IgD-negative memory B cell (primary cell): ENCODE measurements around the gene COPE. TPM values are rescaled to one million over a fixed set of nuclear protein-coding genes. Genes with fewer than 3 reads are reported as not detected.
"Not testable (repeated sequence)": the region's sequence is repeated elsewhere in the genome, so short reads cannot be mapped to it uniquely, and the experiment has no call there.

Experiments
- H3K27ac Mint-ChIP-seq, 3 donors: one replicate each; pipeline ENCODE4 v1.8.0; 2020 to 2022; ENCODE audit warnings: mild to moderate bottlenecking in 3 of 3, mixed read lengths in 3 of 3, moderate library complexity in 1 of 3
- H3K27me3 Mint-ChIP-seq: one replicate; pipeline ENCODE4 v1.8.0; 2021; ENCODE audit warnings: mixed read lengths
- H3K36me3 Mint-ChIP-seq: one replicate; pipeline ENCODE4 v1.8.0; 2020; ENCODE audit warnings: mild to moderate bottlenecking, mixed read lengths
- H3K4me1 Mint-ChIP-seq, 3 donors: one replicate each; pipeline ENCODE4 v1.8.0; 2020 to 2022; ENCODE audit warnings: mixed read lengths in 3 of 3, mild to moderate bottlenecking in 1 of 3
- H3K4me3 Mint-ChIP-seq, 4 donors: one replicate each; pipeline ENCODE4 v1.8.0; 2020 to 2022; ENCODE audit warnings: mild to moderate bottlenecking in 4 of 4, mixed read lengths in 4 of 4, moderate library complexity in 3 of 4
- H3K9me3 Mint-ChIP-seq, 3 donors: one replicate each; pipeline ENCODE4 v1.8.0; 2020 to 2021; ENCODE audit warnings: mixed read lengths in 3 of 3, mild to moderate bottlenecking in 1 of 3
- polyA plus RNA-seq: library from polyadenylated mRNA; unstranded; fragments of 300-500 nt; fragmentation: Illumina TruSeq; gene quantifications from one replicate; pipeline ENCODE4 v1.2.3, GENCODE V29; 2021

COPE gene
- polyA plus RNA-seq, 1 donor from 2014 or later: 295 TPM

GRCh38 chr19:18906605-18907519 lies 12.3 kb downstream of the COPE start:
- Mint-ChIP-seq H3K4me3 (no peak overlapping the region), H3K27me3 (no peaks in the 10 kb centered on the region), H3K27ac (no peak overlapping the region), H3K4me1 (peaks cover 0 to 2% (median 0%) of the 10 kb centered on the region in 3 donors), H3K36me3 (peaks cover 2% of the 10 kb centered on the region), H3K9me3 (no peaks in the 10 kb centered on the region)

- peaks cover 5% of the 10 kb centered on the region for H3K36me3 Mint-ChIP-seq
- H3K27me3 Mint-ChIP-seq: no peaks in the 10 kb centered on the region
- no peak overlapping the region for H3K4me3 Mint-ChIP-seq
- peaks cover 0 to 4% (median 0%) of the 10 kb centered on the region in 3 donors for H3K4me1 Mint-ChIP-seq
- H3K9me3 Mint-ChIP-seq: no peaks in the 10 kb centered on the region
- H3K27ac Mint-ChIP-seq: peak overlapping the region in 1 of 3 donors; percentile 14
These were observed 13.5 kb downstream of the COPE start for GRCh38 chr19:18905513-18906236.

DNA sequence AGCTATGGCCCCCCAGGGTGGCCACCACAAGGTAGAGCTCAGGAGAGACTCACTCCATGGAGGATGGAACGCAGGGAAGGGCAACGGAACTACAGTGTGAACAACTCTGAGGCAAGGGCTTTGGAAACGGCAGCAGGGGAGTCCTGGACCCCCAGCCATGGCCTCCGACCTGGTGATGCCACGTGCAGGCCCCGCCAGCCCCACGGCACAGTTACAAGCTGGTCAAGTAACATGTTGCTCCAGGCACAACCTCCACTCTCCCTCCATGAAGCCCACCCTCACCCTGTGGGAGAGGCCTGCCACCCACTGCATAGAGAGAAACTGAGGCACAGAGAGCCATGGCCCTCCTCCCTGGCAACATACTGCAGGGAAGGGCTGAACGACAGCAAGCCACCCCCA lies 14.1 kb downstream of the COPE start:
- Mint-ChIP-seq H3K27me3 (no peaks in the 10 kb centered on the region), H3K4me1 (peaks cover 0 to 4% (median 0%) of the 10 kb centered on the region in 3 donors), H3K27ac (peak overlapping the region in 1 of 3 donors; percentile 14), H3K9me3 (no peaks in the 10 kb centered on the region), H3K4me3 (no peak overlapping the region), H3K36me3 (peaks cover 6% of the 10 kb centered on the region)

DNA sequence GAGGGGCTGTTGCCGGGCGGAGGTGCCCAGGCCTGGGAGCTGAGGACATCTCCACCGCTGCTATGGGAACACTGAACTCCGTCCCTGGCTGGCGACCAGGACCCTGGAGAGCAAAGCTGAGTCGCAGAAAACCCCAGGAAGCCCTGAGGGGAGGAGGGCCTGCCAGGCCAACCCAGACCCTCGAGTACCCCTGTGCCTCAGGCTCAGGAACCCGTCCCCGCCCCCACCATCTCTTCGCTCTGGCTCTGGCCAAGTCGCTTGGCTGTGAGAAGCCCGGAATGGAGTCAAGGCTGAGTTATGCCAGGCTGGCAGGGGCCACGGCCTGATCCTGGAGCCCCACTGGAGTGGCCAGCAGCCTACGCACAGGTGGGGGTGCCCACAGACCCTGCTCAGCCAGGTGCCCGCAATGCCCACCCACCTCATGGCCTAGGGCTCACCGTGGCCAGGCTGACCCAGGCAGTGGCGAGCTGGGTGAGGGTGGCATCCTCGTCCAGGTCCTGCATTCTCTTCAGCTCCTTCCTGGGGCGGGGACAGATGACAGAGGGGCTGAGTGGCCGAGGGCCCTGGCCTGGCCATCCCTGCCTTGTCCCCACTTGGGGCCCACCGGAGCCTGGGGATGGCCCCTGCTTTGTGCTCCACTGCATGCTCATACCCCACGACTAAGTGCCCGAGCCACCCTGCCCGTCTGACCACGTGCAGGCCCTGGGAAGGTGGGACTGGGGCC lies 14.7 kb downstream of the COPE start:
- Mint-ChIP-seq H3K36me3 (peaks cover 7% of the 10 kb centered on the region), H3K27me3 (no peaks in the 10 kb centered on the region), H3K9me3 (no peaks in the 10 kb centered on the region), H3K27ac (no peak overlapping the region), H3K4me3 (no peak overlapping the region), H3K4me1 (peaks cover 0 to 4% (median 0%) of the 10 kb centered on the region in 3 donors)

- H3K4me3 Mint-ChIP-seq: no peak overlapping the region
- peaks cover 0 to 4% (median 0%) of the 10 kb centered on the region in 3 donors for H3K4me1 Mint-ChIP-seq
- H3K27me3 Mint-ChIP-seq: no peaks in the 10 kb centered on the region
- H3K27ac Mint-ChIP-seq: no peak overlapping the region
- no peaks in the 10 kb centered on the region for H3K9me3 Mint-ChIP-seq
- H3K36me3 Mint-ChIP-seq: peaks cover 7% of the 10 kb centered on the region
These were observed 15.8 kb downstream of the COPE start for GRCh38 chr19:18903156-18904037.

- H3K4me3 Mint-ChIP-seq, H3K27ac Mint-ChIP-seq, H3K4me1 Mint-ChIP-seq, H3K9me3 Mint-ChIP-seq, H3K27me3 Mint-ChIP-seq, H3K36me3 Mint-ChIP-seq: not testable (repeated sequence)
These were observed 16.7 kb downstream of the COPE start for GRCh38 chr19:18902519-18902918.

DNA sequence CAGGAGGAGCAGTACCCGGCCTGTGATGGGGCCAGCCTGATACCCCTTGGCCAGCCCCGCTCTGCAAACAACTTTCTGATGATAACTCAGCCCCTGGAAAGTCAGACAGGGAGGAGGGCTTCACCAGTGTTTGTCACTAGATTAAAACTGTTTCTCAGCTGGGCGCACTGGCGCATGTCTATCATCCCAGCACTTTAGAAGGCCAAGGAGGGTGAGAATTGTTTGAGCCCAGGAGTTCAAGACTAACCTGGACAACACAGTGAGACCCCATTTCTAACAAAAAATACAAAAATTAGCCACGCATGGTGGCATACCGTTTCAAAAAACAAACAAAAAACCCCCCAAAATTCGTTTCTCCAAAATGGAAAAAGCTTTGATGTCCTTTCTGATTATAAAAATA lies 17.7 kb downstream of the COPE start:
- Mint-ChIP-seq H3K4me1 (peaks cover 0 to 6% (median under 1%) of the 10 kb centered on the region in 3 donors), H3K27me3 (peaks cover 12% of the 10 kb centered on the region), H3K36me3 (peaks cover 7% of the 10 kb centered on the region), H3K27ac (no peak overlapping the region), H3K9me3 (no peaks in the 10 kb centered on the region), H3K4me3 (no peak overlapping the region)

DNA sequence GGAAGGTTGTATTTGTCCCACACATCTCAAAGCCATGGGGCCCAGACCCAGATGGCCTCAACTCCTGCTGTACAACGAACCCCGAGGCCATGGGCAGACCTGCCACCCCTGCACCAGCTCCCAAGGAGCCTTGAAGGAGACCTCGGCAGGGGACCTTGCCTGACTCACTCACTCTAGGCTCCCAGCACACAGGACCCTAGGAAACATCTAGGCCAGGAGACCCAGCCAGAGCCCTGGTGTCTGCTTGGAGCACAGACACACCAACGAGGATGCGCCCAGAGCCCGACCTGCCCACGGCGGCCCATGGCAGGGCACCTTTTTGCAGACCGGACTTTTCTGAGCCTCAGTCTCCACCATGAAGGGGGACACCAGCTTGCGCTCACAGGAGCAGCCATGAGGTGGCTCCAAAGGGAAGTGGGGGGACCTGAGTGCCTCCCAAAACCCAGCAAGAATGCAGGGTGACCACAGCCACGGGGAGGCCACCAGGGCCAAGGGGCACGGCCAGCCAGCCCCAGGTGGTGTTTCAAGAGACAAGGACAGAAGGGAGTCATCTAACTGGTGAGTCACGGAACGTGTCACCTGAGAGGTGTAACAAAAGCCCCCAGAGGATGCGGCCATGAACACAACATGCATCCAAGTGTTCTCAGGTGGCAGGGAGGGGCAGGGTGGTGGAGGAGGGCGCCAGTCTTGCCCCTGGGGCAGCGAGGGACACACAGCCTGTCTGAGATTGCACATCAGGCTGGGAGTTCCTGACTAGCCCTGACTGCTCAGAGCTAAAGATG lies 18.3 kb downstream of the COPE start:
- Mint-ChIP-seq H3K36me3 (peaks cover 8% of the 10 kb centered on the region), H3K4me3 (no peak overlapping the region), H3K4me1 (peaks cover 0 to 7% (median 2%) of the 10 kb centered on the region in 3 donors), H3K27ac (peak overlapping the region in 1 of 3 donors; percentile 39), H3K27me3 (peaks cover 13% of the 10 kb centered on the region), H3K9me3 (no peaks in the 10 kb centered on the region)

- Mint-ChIP-seq H3K36me3 (peaks cover 7% of the 10 kb centered on the region), H3K4me3 (no peak overlapping the region), H3K9me3 (no peaks in the 10 kb centered on the region), H3K27ac (peak overlapping the region in 1 of 3 donors; percentile 39), H3K4me1 (peaks cover 0 to 9% (median 2%) of the 10 kb centered on the region in 3 donors), H3K27me3 (peaks cover 13% of the 10 kb centered on the region)
These were observed 19.3 kb downstream of the COPE start for GRCh38 chr19:18899624-18900560.

GRCh38 chr19:18898607-18899408 lies 20.4 kb downstream of the COPE start:
- H3K4me3 Mint-ChIP-seq: no peak overlapping the region
- peaks cover 7% of the 10 kb centered on the region for H3K36me3 Mint-ChIP-seq
- H3K27ac Mint-ChIP-seq: no peak overlapping the region
- peaks cover 0 to 8% (median 2%) of the 10 kb centered on the region in 3 donors for H3K4me1 Mint-ChIP-seq
- H3K9me3 Mint-ChIP-seq: no peaks in the 10 kb centered on the region
- H3K27me3 Mint-ChIP-seq: peaks cover 17% of the 10 kb centered on the region

DNA sequence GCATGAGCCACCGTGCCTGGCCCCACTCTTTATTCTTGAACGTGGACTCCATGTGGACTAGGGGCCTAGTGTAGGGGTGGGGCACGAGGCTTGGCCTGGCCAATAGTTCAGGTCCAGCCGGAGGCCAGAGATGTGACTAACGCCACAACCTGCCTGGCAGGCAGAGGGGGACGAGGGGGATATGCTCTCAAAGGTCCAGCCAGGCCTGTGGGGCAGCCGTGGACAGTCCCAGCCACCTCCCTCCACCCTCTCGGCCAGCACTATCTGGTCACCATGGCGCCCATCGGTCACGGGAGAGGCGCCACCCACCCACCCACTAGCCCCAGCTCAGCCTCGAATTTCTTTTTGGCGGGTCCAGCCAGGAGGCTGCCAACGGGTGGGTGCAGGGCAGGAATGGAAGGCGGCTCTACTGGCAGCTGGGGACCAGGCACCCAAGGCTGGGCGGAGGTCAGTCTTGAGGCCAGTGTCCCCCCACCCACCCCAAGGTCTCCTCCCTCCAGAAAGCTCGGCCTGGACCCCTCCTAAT lies 21.0 kb downstream of the COPE start:
- Mint-ChIP-seq H3K27me3 (peaks cover 22% of the 10 kb centered on the region), H3K36me3 (peaks cover 7% of the 10 kb centered on the region), H3K27ac (no peak overlapping the region), H3K9me3 (no peaks in the 10 kb centered on the region), H3K4me3 (peak overlapping the region in 1 of 4 donors; percentile 63), H3K4me1 (peaks cover 0 to 10% (median 2%) of the 10 kb centered on the region in 3 donors)
